SK-MEL-5 (cell line): ENCODE measurements around the gene CATSPERZ. TPM values are rescaled to one million over a fixed set of nuclear protein-coding genes. Genes with fewer than 3 reads are reported as not detected.

ENCODE experiments used
- DNase-seq: peaks from one replicate; pipeline ENCODE4 v3.0.0-alpha.2; 2016; ENCODE audit warnings: low read depth, low spot score
- in situ Hi-C: cut with HindIII; loops from 2 replicates; pipeline ENCODE4 v1.10.0; 2016; ENCODE audit warnings: low sequenced_read_pairs, high pct_unique_total_duplicates, low pct_unique_long_range_greater_than_20kb
- total RNA-seq: library from RNA; depleted of rRNA; stranded (reverse); fragments of >200 nt; shearing (Covaris generic); gene quantifications from 2 replicates; pipeline ENCODE4 v1.2.3, GENCODE V29; 2014

The CATSPERZ gene
- total RNA-seq, 1 experiment from 2014 or later: 0.45 TPM

DNA sequence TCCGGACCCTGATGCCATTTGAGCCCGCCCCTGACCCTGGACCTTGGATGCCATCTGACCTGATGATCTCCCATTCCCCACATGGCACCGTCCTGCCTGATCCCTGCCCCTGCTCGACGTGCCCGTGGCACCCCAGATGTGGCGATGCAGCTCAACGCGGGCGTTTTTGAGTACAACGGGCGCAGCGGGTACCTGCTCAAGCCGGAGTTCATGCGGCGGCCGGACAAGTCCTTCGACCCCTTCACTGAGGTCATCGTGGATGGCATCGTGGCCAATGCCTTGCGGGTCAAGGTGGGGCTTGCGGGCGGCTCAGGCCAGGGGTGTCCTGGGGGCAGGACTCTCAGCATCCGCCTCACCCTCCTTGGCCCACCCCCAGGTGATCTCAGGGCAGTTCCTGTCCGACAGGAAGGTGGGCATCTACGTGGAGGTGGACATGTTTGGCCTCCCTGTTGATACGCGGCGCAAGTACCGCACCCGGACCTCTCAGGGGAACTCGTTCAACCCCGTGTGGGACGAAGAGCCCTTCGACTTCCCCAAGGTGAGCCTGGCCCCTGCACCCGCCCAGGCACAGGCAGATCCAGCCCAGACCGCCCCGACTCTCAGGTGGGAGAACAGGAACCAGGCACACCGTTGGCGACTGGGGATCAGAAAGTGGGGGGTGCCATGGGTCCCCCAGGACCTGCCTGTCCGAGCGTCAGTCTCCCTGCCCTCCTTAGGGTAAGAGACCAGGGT is 37.7 kb upstream of the CATSPERZ start:
- DNase-seq: no peak
- in situ Hi-C loops: no loop called here

- DNase-seq: no peak
Observed at GRCh38 chr11:64263021-64263946, 36.9 kb upstream of the CATSPERZ start.

DNA sequence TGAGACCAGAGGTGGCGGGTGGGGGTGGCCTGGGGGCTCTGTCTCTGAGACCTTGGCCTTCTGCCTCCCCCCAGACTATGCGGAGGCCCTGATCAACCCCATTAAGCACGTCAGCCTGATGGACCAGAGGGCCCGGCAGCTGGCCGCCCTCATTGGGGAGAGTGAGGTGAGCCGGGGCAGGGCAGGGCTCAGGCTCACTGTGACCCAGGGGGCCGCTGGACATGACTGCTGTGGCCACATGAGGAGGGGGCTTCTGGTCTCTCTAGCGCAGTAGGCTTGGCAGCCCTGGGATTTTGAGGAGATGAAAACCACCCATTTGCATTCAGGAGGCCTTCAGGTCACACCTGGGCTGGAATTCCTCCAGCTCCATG is 36.2 kb upstream of the CATSPERZ start:
- in situ Hi-C loops: no loop called here
- no peak for DNase-seq

More at GRCh38 chr11:64263021-64263946, 36.9 kb upstream of the CATSPERZ start:
- in situ Hi-C loops: no loop called here

DNA sequence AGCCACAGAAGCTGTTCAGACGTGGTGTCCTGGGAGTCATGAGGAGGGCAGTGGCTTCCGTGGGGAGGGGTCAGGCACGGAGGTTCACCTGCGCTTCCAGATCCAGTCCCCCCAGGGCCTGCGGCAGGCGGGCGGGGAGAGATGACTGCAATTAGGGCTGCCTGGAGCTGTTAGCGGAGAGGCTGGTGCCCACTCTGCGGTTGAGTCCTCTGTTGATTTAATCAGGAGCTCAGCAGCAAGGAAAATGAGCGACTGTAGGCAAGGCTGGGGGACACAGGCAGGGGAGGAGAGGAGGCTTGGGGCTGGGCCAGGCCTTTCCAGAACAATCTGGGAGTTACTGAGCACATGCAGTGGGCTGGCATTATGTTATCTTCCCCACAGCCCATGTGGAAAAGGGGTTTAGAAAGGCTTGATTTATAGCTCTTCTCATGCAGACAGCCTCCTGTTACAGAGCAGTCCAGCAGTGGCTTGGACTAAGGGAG is 35.7 kb upstream of the CATSPERZ start:
- in situ Hi-C loops: no loop called here

GRCh38 chr11:64265176-64266160 is 34.7 kb upstream of the CATSPERZ start:
- no peak for DNase-seq
- in situ Hi-C loops: no loop called here

More for the DNA sequence above, 35.7 kb upstream of the CATSPERZ start:
- DNase-seq: no peak

DNA sequence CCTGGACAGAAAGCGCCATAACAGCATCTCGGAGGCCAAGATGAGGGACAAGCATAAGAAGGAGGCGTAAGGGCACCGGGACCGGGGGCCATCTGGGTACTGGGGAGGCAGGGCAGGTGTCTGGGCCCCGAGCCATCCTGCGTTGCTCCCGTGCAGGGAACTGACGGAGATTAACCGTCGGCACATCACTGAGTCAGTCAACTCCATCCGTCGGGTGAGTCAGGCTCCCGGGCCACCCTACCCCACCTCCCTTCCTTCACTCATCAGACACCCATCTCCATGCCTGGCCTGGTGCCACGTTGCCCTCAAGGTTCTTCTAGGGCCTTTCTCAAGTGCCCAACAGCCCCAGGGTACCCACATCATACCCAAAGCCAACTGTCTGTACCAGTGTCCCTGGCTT is 33.8 kb upstream of the CATSPERZ start:
- no peak for DNase-seq
- in situ Hi-C loops: no loop called here

GRCh38 chr11:64267207-64267945 is 32.8 kb upstream of the CATSPERZ start:
- in situ Hi-C loops: no loop called here
- no peak for DNase-seq

DNA sequence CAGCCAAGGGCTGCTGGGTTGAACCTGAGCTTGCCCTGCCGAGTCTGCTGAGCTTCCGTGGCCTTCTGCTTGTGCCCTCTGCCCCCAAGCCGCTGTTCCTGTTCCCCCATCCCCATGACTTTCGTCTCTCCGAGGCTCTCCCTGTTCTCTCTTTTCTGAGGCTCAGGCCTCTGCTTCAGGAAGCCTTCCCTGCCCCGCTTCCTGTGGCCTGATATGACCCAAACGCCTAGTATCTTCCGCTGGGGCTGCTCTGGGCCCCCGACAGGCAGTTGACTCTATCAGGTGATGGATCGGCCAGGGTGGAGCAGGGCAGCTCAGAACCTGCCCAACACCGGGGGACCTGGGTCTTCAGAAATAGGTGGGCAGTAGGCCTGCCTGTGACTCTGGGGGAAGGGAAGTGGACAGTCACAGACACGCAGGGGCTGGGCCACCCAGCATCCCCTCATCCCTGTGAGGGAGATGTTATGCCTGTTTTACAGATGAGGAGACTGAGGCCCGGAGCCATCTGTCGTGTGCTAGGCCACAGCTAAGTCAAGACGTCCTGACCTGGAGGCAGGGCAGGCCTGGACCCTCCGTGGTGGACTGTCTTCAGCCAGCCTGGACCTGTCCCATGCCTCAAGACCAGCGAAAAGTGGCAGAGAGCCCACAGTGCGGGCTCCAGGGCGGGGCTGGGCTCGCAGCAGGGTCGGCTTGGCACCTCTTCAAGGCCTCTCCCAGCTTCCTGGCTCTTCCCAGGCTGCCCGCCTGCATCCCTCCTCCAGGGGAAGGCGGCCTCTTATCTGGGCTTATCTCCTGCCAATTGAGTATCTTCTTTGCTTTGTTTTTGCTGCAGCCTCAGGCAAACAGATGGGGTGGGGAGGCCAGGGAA is 31.9 kb upstream of the CATSPERZ start:
- no peak for DNase-seq
- in situ Hi-C loops: no loop called here

DNA sequence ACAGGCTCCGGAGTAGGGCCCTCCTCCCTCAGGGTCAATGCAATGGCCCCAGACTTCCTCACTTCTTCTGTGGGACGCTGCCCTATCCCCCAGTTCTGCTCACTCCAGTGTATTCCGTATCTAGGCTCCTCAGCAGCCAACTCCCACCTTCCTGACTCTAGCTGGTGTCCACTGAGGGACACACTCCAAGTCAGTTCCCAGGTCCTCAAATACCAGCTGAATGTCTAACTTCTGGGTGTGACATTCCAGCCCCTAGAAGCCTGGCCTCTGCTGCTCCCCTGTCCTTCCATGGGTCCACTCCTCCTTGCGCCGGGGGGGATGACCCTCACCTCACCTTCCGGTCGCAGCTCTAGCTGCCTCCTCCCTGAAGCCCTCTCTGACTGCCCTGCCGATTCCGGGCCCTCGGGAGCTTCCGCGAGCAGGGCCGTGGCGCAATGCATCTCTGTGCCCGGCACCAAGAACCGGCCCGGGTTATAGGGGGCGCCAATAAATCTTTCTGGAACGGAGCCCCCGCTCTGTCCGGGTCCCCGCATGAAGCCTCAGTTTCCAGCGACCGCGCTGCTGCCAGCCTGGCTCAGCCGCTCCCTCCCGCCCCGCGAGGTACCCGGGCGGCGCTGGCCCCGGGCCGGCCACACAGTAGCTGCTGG is 31.1 kb upstream of the CATSPERZ start:
- no peak for DNase-seq
- in situ Hi-C loops: no loop called here

DNA sequence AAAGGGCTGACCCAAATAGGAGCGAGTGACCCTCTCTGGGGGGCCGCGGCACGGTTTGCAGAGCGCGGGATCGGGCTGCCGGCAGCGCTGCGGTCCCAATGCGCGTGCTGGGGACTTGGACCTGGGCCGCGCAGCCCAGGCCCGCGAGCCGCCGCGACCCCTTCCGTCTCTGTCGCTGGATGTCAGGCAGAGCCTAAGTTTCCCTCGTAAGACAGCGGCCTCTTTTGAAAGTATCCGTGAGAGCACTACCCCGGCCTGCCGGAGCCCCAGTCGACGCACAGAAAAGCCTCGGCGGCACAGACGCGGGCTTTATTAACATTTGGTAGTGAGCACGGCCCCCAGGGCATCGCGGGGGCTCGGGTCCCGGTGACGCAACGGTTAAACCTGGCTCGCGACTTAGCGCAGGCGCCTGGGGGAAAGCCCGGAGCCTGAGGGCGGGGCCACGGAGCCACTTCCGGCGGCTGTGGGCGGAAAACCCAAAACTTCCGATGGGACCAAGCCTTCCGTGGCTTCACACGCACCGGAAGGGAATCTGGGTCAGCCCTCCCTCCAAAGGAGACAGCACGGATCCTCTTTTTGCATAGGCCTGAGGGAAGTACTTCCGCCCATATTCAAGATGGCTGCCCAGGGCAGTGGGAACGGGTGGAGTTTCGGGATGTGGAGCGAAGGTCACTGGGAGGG is 30.5 kb upstream of the CATSPERZ start:
- in situ Hi-C loops: no loop called here
- peak; percentile 99 for DNase-seq

DNA sequence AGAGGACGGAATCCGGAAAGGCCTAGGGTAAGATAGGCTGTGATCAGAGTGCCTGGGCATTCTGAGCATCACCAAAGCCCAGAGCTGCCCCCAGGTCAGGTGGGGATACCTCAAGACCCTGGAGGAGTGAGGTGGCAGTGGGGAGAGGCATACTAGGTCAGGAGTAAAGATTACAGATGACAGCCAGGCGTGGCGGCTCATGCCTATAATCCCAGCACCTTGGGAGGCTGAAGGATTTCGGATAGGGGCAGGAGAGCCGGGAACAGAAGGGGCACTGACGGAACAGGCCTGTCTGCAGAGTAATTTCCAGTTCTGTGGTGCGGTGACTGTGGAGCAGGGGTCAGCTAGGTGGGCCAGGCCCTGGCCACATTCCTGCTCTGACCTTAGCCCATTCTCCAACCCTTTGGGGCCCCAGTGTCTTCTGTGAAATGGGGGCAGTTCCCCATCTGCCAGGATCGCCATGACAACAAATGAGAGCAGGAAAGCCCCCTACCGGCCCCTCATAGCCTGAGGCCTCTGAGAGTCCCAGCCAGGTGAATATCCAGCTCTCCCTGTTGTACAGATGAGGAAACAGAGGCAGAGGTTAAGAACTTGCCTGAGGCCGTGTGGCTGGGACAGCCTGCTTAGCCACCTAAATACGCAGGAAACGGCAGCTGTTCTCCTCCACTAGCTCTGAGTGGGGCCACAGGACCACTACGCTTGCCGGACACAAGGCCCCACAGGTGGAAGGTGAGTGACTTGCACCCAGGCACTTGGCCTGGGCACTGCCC is 24.9 kb upstream of the CATSPERZ start:
- no peak for DNase-seq
- in situ Hi-C loops: no loop called here

DNA sequence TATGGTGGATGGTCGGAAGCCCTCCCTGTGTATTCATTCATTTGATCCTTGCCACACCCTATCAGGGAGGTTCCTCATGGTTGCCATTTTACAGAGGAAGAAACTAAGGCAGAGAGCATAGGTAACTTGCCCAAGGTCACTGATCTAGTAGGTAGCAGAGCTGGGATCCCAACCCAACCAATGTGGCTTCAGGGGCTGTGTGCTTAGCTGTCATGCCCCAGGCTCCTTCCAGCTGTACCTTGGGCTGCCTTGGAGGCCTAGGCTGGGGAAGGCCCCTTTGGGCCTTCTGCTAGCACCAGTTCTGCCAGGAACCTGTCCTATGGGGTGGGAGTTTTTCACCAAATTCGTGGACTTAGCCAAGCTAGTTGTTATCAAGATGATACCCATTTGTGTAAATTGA is 24.3 kb upstream of the CATSPERZ start:
- in situ Hi-C loops: no loop called here
- DNase-seq: no peak

- no peak for DNase-seq
- in situ Hi-C loops: no loop called here
Observed at GRCh38 chr11:64276653-64277431, 23.3 kb upstream of the CATSPERZ start.
